ENCODE results near the gene KLHL29.

DNA sequence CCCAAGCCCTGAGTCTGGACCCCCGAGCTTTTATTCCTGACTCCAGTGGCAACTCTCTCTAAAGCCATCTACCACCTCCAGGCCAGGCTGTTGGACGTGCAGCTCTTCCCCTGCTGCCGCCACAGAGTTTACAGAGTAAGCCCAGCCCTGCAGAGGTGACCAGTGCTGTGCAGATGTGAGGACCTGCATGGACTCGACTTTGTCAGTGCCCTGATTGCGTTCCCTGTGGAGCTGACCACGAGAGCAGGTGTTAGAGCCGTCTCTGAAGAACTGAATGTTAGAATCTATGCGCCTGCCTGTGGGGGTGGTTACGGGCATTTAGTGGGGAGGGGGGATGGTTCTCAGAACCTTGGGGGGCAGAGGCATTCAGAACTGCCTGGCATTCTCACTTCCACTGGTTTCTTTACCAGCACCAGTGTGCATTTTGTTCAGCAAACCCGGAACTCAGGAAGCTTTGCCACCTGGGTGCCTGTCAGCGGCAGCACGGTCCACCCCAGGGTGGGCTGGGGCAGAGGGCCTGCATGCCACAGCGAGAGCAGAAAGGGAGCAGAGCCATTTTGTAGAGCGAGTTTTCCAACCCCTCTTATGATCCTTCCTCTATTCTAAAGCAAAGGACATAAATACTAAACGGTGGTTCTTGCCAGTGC, 137.9 kb downstream of the KLHL29 start:
- TF ChIP-seq, protein P1, sequence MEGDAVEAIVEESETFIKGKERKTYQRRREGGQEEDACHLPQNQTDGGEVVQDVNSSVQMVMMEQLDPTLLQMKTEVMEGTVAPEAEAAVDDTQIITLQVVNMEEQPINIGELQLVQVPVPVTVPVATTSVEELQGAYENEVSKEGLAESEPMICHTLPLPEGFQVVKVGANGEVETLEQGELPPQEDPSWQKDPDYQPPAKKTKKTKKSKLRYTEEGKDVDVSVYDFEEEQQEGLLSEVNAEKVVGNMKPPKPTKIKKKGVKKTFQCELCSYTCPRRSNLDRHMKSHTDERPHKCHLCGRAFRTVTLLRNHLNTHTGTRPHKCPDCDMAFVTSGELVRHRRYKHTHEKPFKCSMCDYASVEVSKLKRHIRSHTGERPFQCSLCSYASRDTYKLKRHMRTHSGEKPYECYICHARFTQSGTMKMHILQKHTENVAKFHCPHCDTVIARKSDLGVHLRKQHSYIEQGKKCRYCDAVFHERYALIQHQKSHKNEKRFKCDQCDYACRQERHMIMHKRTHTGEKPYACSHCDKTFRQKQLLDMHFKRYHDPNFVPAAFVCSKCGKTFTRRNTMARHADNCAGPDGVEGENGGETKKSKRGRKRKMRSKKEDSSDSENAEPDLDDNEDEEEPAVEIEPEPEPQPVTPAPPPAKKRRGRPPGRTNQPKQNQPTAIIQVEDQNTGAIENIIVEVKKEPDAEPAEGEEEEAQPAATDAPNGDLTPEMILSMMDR (IDR thresholded peaks at IDR 0.05; ENCODE audit: poor library complexity, severe bottlenecking) = no peak
- TF ChIP-seq POLR2AphosphoS5 (IDR thresholded peaks at IDR 0.05) (no peak), EZH2 (IDR thresholded peaks at IDR 0.05; ENCODE audit: borderline replicate concordance, insufficient read depth, low read length, poor library complexity, severe bottlenecking) (no peak)
